HG03521 (cell line): ENCODE data around the gene SORCS1.

Experiments
- ATAC-seq: cut with Tn5 transposase; IDR thresholded peaks from one replicate; pipeline ENCODE4 v1.9.1; 2021; ENCODE audit warnings: mild to moderate bottlenecking, moderate library complexity; ENCODE audit not compliant: unreplicated experiment

Gene SORCS1

GRCh38 chr10:106557951-106558733 lies 606.4 kb downstream of the SORCS1 start:
- no peak for ATAC-seq

GRCh38 chr10:106557053-106557452 lies 607.5 kb downstream of the SORCS1 start:
- ATAC-seq: no peak

- ATAC-seq: no peak
Measured at GRCh38 chr10:106555599-106555998, 608.9 kb downstream of the SORCS1 start.

GRCh38 chr10:106551501-106552062 lies 612.9 kb downstream of the SORCS1 start:
- no peak for ATAC-seq

GRCh38 chr10:106548832-106549231 lies 615.7 kb downstream of the SORCS1 start:
- ATAC-seq: no peak

- no peak for ATAC-seq
Measured at GRCh38 chr10:106547047-106547635, 617.4 kb downstream of the SORCS1 start.

GRCh38 chr10:106542461-106542860 lies 622.0 kb downstream of the SORCS1 start:
- ATAC-seq: no peak

- ATAC-seq: no peak
Measured at GRCh38 chr10:106540645-106541044, 623.9 kb downstream of the SORCS1 start.

- no peak for ATAC-seq
Measured at GRCh38 chr10:106537866-106538265, 626.6 kb downstream of the SORCS1 start.

- no peak for ATAC-seq
Measured at GRCh38 chr10:106535304-106535953, 629.1 kb downstream of the SORCS1 start.

GRCh38 chr10:106534441-106534840 lies 630.1 kb downstream of the SORCS1 start:
- ATAC-seq: no peak

GRCh38 chr10:106528702-106529101 lies 635.8 kb downstream of the SORCS1 start:
- ATAC-seq: no peak

GRCh38 chr10:106525835-106526234 lies 638.7 kb downstream of the SORCS1 start:
- ATAC-seq: no peak
